NCI-H1436 (cell line): Measurements from ENCODE around the gene BRSK1.
A peak's percentile ranks its signal among the peaks of the same experiment; 100 is the strongest.

ENCODE experiments used
- DNase-seq: peaks from one replicate; lab custom pipeline; 2025; lab: John Stamatoyannopoulos, UW

The BRSK1 gene

GRCh38 chr19:55353356-55353802, 69.6 kb downstream of the BRSK1 start:
- DNase-seq = no peak

GRCh38 chr19:55353803-55354697, 70.3 kb downstream of the BRSK1 start:
- peak; percentile 72 for DNase-seq

- DNase-seq = no peak
Observed at GRCh38 chr19:55354698-55355212, 71.0 kb downstream of the BRSK1 start, which contains the start of gene COX6B2. Gene COX6B2 (minus strand): TSS chr19:55354719. CDS start chr19:55354521, 198 bp downstream.

DNA sequence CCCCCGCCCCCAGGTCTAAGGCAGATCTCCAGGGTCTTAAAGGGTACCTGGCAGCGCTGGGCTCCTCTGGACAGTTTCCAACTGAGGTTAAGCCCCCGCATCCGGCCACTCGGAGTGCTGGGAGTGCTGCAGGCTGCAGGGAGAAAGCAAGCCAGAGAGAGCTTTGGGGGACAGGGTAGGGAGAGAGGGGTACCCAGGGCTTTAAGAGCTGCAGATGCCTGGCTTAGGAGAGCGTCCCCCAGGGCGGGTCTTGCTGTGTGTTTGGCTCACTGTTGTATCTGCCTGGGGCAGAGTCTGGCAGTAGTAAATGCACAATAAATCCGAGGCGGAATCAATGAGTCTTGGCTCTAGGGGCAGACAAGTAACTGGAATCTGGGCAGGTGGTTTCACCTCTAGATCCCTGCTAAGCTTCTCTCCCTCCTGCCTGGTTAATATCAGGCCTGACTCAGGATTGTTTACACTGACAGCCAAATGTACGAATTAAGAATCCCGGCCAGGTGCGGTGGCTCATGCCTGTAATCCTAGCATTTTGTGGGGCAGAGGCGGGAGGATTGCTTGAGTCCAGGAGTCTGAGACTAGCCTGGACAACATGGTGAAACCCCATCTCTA, 71.5 kb downstream of the BRSK1 start:
- no peak for DNase-seq

GRCh38 chr19:55358493-55358892, 74.7 kb downstream of the BRSK1 start:
- no peak for DNase-seq

- no peak for DNase-seq
Observed at GRCh38 chr19:55358943-55359908, 75.4 kb downstream of the BRSK1 start.

GRCh38 chr19:55360902-55361301, 77.1 kb downstream of the BRSK1 start:
- no peak for DNase-seq
